ENCODE measurements around the gene DDX20.

Gene DDX20

GRCh38 chr1:111709986-111710385 lies 45.7 kb upstream of the DDX20 start:
- Histone ChIP-seq H3K79me2 (ENCODE audit: control insufficient read depth, low read length) (no peaks in the 10 kb centered on the region), H3K9me3 (ENCODE audit: control insufficient read depth, insufficient read depth, low read length) (no peaks in the 10 kb centered on the region), H3K4me1 (ENCODE audit: control insufficient read depth, low read length) (no peaks in the 10 kb centered on the region), H4K20me1 (ENCODE audit: control insufficient read depth, insufficient read depth, low read depth, low read length) (no peaks in the 10 kb centered on the region), H3K27ac (ENCODE audit: low read depth, low read length) (no peak overlapping the region), H3K9me2 (replicated peaks; ENCODE audit: control insufficient read depth, low read length) (no peaks in the 10 kb centered on the region), H3K27me3 (ENCODE audit: control insufficient read depth, low read length) (no peaks in the 10 kb centered on the region), H3K4me3 (ENCODE audit: low read length) (no peak overlapping the region), H3K4me2 (ENCODE audit: low read length) (no peak overlapping the region), H3F3A (ENCODE audit: control insufficient read depth, insufficient read depth) (peaks cover 37% of the 10 kb centered on the region), H3K36me3 (ENCODE audit: control insufficient read depth, low read length) (peaks cover 57% of the 10 kb centered on the region)
- TF ChIP-seq EZH2phosphoT487 (IDR thresholded peaks at IDR 0.05; ENCODE audit: borderline replicate concordance, low read length): no peak
- TF ChIP-seq CTCF (IDR thresholded peaks at IDR 0.05; ENCODE audit: low read depth, low read length, poor library complexity, severe bottlenecking): no peak

DNA sequence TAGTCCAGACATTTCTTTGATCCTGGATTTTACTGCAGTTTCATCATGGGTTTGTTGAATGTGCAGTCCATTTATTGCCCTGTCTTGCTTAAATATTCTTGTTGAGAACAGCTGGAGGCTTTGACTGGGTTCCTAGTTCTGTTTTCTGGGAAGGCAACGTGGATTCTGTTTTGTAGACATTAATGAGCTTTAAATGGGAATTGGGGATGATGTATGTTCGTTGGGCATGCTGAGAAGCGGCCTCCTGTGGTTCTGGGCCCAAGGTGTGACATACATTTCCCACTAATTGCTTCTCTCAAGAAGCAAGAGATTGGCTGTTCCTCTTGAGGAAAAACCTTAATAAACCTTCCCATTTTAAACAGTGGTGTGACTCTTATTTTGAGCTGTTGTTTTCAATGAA lies 39.4 kb upstream of the DDX20 start:
- Histone ChIP-seq H3K4me1 (ENCODE audit: control insufficient read depth, low read length) (no peaks in the 10 kb centered on the region), H3K9me2 (replicated peaks; ENCODE audit: control insufficient read depth, low read length) (no peaks in the 10 kb centered on the region), H3K4me3 (ENCODE audit: low read length) (no peak overlapping the region), H3K27ac (ENCODE audit: low read depth, low read length) (no peak overlapping the region), H3F3A (ENCODE audit: control insufficient read depth, insufficient read depth) (peaks cover 39% of the 10 kb centered on the region), H3K4me2 (ENCODE audit: low read length) (no peak overlapping the region), H3K27me3 (ENCODE audit: control insufficient read depth, low read length) (no peaks in the 10 kb centered on the region), H3K79me2 (ENCODE audit: control insufficient read depth, low read length) (no peaks in the 10 kb centered on the region), H3K36me3 (ENCODE audit: control insufficient read depth, low read length) (peaks cover 23% of the 10 kb centered on the region), H4K20me1 (ENCODE audit: control insufficient read depth, insufficient read depth, low read depth, low read length) (no peaks in the 10 kb centered on the region), H3K9me3 (ENCODE audit: control insufficient read depth, insufficient read depth, low read length) (no peaks in the 10 kb centered on the region)
- TF ChIP-seq EZH2phosphoT487 (IDR thresholded peaks at IDR 0.05; ENCODE audit: borderline replicate concordance, low read length): no peak
- no peak for TF ChIP-seq CTCF (IDR thresholded peaks at IDR 0.05; ENCODE audit: low read depth, low read length, poor library complexity, severe bottlenecking)

- TF ChIP-seq EZH2phosphoT487 (IDR thresholded peaks at IDR 0.05; ENCODE audit: borderline replicate concordance, low read length): no peak
- TF ChIP-seq CTCF (IDR thresholded peaks at IDR 0.05; ENCODE audit: low read depth, low read length, poor library complexity, severe bottlenecking): no peak
- Histone ChIP-seq H4K20me1 (ENCODE audit: control insufficient read depth, insufficient read depth, low read depth, low read length) (no peaks in the 10 kb centered on the region), H3K9me3 (ENCODE audit: control insufficient read depth, insufficient read depth, low read length) (no peaks in the 10 kb centered on the region), H3K36me3 (ENCODE audit: control insufficient read depth, low read length) (peaks cover 14% of the 10 kb centered on the region), H3F3A (ENCODE audit: control insufficient read depth, insufficient read depth) (peaks cover 29% of the 10 kb centered on the region), H3K79me2 (ENCODE audit: control insufficient read depth, low read length) (no peaks in the 10 kb centered on the region), H3K27ac (ENCODE audit: low read depth, low read length) (no peak overlapping the region), H3K9me2 (replicated peaks; ENCODE audit: control insufficient read depth, low read length) (no peaks in the 10 kb centered on the region), H3K4me1 (ENCODE audit: control insufficient read depth, low read length) (no peaks in the 10 kb centered on the region; the same call in 1 of the 2 replicates), H3K4me2 (ENCODE audit: low read length) (no peak overlapping the region), H3K27me3 (ENCODE audit: control insufficient read depth, low read length) (no peaks in the 10 kb centered on the region), H3K4me3 (ENCODE audit: low read length) (no peak overlapping the region)
Observed at GRCh38 chr1:111717450-111717849, 38.3 kb upstream of the DDX20 start.

DNA sequence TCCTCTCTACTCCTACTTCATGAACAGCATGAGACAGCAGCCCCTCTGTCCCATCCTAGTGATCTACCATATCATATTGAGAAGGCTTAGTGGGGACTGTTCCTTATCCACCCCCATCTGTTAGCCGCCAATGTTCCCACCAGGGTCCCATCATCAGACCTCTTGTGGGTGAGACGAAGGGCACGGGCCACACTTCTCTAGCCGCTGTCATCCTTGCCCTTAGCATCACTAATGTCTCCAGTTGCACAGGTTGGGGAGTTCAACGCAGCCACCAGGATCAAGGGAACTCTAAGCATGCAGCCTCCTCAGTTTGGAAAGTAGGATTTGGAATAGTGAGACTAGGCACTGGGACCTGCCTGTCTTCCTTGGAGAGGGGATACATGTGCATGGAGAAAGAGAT lies 36.6 kb upstream of the DDX20 start:
- no peaks in the 10 kb centered on the region for H3K9me2 ChIP-seq (replicated peaks; ENCODE audit: control insufficient read depth, low read length)
- no peak for TF ChIP-seq EZH2phosphoT487 (IDR thresholded peaks at IDR 0.05; ENCODE audit: borderline replicate concordance, low read length)
- TF ChIP-seq CTCF (IDR thresholded peaks at IDR 0.05; ENCODE audit: low read depth, low read length, poor library complexity, severe bottlenecking): no peak
- H3K4me2 ChIP-seq (ENCODE audit: low read length): no peak overlapping the region
- no peaks in the 10 kb centered on the region for H3K27me3 ChIP-seq (ENCODE audit: control insufficient read depth, low read length)
- no peaks in the 10 kb centered on the region for H3K79me2 ChIP-seq (ENCODE audit: control insufficient read depth, low read length)
- peaks cover 18% of the 10 kb centered on the region for H3F3A ChIP-seq (ENCODE audit: control insufficient read depth, insufficient read depth)
- H3K9me3 ChIP-seq (ENCODE audit: control insufficient read depth, insufficient read depth, low read length): no peaks in the 10 kb centered on the region
- peaks cover 15% of the 10 kb centered on the region for H3K4me1 ChIP-seq (ENCODE audit: control insufficient read depth, low read length)
- H3K36me3 ChIP-seq (ENCODE audit: control insufficient read depth, low read length): peaks cover 13% of the 10 kb centered on the region
- H3K4me3 ChIP-seq (ENCODE audit: low read length): no peak overlapping the region
- no peak overlapping the region for H3K27ac ChIP-seq (ENCODE audit: low read depth, low read length)
- no peaks in the 10 kb centered on the region for H4K20me1 ChIP-seq (ENCODE audit: control insufficient read depth, insufficient read depth, low read depth, low read length)

All from DOHH2 (cell line).